DND-41 (cell line): ENCODE data around the gene GSTO1.

Experiments used
- CTCF ChIP-seq: IDR thresholded peaks from 2 replicates; pipeline ENCODE4 v1.5.1; 2012; ENCODE audit warnings: borderline replicate concordance, low read length, moderate library complexity, mild to moderate bottlenecking; ENCODE audit not compliant: poor library complexity, severe bottlenecking; ENCODE audit errors: extremely low read depth
- EZH2 ChIP-seq: IDR thresholded peaks from 3 replicates; pipeline ENCODE4 v1.6.1; 2012; ENCODE audit warnings: borderline replicate concordance, low read depth, mild to moderate bottlenecking, moderate library complexity, low read length, inconsistent platforms; ENCODE audit not compliant: severe bottlenecking

DNA sequence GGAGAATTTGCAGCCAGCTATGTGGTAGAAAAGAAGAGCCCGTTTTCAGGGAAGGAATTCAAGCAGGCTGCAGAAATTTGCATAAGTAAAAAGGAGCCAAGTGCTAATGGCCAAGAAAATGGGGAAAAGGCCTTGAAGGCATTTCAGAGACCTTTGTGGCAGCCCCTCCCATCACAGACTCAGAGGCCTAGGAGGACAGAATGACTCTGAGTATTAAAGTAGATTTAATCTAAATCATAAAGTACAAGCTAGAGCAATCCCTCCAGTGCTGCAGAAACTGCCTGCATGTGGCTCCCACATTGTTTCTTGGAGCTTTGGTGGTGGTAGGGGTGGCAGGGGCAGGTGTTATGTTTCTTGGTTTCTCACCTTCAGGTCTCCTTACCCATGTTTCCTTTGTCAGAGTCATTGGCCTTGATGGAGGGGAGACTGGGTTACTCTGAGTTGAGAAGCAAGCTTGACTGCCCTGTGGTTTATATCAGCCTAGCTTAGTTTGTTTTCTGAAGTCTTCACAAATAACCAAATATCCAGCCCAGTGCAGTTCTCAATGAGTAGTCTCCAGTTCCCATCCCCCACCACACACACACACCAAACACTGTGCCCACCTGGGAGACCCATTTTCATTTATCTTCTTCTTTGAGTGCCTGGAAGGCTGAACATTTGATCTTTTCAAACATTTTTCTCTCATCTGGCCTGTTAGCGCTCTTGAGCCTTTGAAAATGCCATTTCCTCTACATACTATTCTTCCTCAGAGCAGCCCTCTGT lies 49.1 kb downstream of the GSTO1 start:
- TF ChIP-seq CTCF (no peak), EZH2 (no peak)
